HG03097 (cell line): ENCODE results near the gene FAM234A.

Experiments
- ATAC-seq: cut with Tn5 transposase; IDR thresholded peaks from one replicate; pipeline ENCODE4 v1.9.1; 2021; ENCODE audit not compliant: unreplicated experiment, low FRiP score

FAM234A gene

DNA sequence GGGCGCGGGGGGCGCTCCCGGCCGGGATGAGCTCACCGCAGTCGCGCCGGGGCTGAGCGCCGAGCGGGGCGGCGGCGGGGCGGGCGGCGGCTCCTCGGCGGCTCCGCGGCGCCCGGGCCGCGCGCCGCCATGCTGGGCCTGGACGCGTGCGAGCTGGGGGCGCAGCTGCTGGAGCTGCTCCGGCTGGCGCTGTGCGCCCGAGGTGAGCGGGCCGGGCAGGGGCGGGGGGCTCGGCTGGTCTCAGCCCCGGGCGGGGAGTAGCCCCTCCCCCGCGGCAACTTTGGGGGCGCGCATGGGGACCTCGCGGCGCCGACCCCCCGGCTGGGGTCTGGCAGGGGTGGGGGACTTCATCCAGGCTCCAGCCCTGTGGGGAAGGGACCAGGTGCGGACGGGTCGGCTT, 45.9 kb downstream of the FAM234A start, which contains the start of gene ARHGDIG:
ARHGDIG (plus strand) TSS at position 40 of the 400 bp plus-strand sequence; CDS start at position 130, 90 bp downstream.
- ATAC-seq, result no peak

DNA sequence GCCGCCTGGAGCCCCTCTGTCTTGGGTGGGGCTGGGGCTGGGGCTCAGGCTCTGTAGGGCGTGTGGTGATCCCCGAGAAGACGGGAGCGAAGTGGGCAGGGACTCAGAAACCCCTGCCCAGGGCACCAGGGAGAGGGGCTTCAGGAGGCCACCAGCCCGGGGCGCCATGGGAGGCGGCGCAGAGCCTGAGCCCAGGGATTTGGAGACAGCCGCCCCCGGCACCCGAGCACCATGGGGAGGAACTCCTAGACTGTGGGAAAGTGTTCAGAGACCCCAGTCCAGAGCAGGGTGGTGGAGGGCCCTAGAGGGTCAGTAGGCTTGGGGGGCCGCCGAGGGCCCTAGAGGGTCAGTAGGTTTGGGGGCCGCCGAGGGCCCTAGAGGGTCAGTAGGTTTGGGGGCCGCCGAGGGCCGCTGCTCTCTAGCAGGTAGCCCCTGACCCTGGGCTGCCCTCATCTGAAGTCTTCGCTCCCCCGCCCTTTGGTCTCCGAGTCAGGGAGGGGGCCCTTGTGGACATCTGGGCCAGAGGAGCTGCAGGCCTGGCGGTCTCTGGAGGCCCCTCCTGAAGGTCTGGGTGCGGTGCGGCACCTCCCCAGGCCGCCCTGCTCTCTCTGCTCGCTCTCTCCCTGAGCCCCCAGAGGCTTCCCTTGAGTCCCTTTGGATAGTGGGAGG, 46.5 kb downstream of the FAM234A start:
- no peak for ATAC-seq

DNA sequence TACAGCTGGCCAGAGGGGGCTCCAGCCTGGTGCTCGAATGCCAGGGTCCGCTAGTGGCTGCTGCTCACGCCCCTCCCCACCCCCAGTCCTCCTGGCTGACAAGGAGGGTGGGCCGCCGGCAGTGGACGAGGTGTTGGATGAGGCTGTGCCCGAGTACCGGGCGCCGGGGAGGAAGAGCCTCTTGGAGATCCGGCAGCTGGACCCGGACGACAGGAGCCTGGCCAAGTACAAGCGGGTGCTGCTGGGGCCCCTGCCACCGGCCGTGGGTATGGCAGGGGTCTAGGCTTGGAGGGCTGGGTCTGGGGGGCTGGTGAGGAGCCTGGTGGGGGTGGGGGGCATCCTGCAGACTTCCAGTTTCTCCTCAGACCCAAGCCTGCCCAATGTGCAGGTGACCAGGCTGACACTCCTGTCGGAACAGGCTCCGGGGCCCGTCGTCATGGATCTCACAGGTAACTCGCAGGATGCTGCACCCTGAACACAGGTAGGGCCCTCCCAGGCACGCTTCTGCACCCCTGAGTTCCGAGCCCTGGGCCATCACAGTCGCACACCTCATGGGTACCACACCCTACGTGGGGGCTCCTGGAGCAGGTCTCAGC, 47.1 kb downstream of the FAM234A start:
- ATAC-seq, result no peak

DNA sequence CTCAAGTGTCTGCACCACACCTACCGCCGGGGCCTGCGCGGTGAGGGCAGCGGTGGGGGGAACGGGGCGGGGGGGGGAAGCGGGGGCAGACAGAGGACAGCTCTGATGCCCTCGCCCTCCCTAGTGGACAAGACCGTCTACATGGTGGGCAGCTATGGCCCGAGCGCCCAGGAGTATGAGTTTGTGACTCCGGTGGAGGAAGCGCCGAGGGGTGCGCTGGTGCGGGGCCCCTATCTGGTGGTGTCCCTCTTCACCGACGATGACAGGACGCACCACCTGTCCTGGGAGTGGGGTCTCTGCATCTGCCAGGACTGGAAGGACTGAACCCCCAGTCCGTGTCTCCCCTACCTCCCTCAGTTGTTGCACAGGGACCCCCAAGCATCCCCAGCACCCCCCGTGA, 47.9 kb downstream of the FAM234A start:
- ATAC-seq, result no peak

DNA sequence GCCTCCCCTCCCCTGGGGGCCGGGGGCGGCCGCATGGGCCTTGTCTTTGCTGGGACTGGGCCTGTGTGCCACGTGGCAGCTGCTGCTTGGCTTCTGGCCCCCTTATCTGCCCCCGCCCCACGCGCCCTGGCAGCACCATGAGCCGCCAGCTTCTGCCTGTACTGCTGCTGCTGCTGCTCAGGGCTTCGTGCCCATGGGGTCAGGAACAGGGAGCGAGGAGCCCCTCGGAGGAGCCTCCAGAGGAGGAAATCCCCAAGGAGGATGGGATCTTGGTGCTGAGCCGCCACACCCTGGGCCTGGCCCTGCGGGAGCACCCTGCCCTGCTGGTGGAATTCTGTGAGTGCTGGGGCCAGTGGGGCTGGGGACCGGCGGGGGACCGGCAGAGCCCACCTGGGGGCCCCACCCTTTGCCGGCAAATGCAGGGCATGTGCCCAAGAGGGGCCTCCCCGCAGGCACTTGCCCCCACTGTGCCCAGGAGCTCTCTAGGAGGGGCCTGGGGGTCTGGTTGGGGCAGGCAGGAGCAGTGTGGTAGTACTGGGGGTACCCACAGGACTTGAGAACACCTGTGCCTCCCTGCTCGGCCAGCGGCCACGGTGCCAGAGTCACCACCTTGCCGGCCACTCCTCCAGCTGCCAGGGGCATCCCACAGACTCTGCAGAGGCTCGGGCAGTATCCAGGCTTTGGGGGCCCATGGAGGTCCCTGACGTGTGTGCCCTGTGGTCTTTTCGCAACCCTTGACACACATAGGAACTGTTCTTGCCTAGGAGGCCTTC, 48.6 kb downstream of the FAM234A start, which contains the start of gene PDIA2:
PDIA2 (plus strand) TSS at position 132 of the 773 bp plus-strand sequence; CDS start at position 138, 6 bp downstream.
- no peak for ATAC-seq

DNA sequence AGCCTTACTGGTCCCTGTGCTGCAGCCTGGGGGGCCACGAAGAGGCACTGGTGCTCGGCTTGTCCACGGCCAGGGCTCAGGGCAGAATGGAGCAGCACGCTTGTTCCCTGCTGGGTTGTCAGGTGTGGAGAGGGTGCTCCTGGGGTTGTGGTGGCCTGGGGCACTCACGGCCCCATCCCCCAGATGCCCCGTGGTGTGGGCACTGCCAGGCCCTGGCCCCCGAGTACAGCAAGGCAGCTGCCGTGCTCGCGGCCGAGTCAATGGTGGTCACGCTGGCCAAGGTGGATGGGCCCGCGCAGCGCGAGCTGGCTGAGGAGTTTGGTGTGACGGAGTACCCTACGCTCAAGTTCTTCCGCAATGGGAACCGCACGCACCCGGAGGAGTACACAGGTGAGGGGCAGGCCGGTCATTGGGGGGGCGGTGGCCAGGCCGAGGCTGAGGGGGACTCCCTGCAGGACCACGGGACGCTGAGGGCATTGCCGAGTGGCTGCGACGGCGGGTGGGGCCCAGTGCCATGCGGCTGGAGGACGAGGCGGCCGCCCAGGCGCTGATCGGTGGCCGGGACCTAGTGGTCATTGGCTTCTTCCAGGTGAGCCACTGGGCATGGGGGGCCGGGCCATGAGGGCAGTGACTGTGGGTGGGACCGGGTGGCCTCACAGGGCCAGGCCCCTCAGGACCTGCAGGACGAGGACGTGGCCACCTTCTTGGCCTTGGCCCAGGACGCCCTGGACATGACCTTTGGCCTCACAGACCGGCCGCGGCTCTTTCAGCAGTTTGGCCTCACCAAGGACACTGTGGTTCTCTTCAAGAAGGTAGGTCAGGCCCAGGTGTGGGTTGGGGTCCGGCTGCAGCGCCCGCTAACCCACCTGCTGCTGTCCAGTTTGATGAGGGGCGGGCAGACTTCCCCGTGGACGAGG, 49.8 kb downstream of the FAM234A start:
- ATAC-seq, result no peak

DNA sequence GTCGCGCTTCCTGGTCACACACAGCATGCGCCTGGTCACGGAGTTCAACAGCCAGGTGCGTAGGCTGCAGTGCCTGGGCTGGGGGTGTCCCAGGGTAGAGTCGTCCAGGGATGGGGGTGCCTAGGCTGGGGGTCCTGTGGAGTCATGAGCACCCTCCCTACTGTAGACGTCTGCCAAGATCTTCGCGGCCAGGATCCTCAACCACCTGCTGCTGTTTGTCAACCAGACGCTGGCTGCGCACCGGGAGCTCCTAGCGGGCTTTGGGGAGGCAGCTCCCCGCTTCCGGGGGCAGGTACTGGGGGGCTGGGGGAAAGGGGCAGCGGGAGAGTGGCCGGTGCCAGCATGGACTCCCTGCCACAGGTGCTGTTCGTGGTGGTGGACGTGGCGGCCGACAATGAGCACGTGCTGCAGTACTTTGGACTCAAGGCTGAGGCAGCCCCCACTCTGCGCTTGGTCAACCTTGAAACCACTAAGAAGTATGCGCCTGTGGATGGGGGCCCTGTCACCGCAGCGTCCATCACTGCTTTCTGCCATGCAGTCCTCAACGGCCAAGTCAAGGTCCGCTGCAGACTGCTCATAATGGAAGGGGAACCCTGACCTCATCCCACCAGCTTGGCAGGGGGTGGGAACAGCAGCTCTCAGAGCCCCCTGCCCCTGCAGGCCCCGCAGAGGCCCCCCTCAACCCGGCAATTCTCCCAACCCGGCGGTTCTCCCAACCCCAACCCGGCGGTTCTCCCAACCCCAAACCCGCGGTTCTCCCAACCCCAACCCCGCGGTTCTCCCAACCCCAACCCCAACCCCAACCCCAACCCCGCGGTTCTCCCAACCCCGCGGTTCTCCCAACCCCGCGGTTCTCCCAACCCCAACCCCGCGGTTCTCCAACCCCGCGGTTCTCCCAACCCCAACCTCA, 50.8 kb downstream of the FAM234A start:
- no peak for ATAC-seq

DNA sequence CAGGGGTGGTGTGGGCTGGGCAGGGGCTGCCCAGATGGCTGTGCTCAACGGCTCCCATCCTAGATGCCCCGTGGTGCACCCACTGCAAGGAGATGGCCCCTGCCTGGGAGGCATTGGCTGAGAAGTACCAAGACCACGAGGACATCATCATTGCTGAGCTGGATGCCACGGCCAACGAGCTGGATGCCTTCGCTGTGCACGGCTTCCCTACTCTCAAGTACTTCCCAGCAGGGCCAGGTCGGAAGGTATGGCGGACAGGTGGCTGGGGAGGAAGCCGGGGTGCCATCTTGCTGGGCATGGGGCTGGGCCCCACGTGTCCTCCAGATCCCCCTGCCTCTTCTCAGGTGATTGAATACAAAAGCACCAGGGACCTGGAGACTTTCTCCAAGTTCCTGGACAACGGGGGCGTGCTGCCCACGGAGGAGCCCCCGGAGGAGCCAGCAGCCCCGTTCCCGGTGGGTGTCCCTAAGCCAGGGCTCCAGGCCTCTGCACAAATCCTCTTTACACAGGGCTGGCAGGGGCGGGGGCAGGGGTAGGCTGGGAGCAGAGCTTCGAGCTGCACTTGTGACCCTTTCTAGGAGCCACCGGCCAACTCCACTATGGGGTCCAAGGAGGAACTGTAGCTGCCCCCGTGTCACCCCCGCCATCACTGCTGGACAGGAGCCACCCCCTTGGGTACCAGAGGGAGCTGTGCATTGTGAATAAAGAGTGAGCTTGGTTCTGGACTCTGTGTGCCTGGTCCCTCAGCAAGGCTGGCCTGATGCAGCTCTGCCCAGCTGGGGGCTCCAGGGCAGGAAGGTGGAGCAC, 52.1 kb downstream of the FAM234A start:
- ATAC-seq, result no peak

DNA sequence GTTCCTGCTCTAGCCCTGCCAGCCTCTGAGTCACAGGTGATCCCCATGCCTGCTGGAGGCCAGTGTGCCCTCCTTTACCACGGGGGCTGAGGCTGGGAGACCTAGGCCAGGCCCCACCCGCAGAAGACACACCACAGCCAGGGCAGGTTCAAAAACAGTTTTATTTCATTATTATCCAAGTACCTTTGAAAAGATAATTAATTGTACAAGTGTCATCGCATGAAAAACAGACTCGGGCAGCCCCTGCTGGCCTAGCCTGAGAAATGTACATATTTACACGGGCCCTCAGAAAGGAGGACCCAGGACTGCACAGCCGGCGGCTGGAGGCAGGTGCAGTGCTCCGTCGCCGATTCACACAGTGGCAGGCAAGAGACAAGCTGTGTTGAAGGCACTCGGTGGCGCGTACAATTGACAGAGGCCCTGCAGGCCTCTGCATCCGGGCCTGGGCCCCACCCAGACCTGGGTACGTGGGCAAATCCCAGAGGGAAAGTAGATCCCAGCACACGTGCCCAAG, 52.7 kb downstream of the FAM234A start:
- ATAC-seq, result no peak

DNA sequence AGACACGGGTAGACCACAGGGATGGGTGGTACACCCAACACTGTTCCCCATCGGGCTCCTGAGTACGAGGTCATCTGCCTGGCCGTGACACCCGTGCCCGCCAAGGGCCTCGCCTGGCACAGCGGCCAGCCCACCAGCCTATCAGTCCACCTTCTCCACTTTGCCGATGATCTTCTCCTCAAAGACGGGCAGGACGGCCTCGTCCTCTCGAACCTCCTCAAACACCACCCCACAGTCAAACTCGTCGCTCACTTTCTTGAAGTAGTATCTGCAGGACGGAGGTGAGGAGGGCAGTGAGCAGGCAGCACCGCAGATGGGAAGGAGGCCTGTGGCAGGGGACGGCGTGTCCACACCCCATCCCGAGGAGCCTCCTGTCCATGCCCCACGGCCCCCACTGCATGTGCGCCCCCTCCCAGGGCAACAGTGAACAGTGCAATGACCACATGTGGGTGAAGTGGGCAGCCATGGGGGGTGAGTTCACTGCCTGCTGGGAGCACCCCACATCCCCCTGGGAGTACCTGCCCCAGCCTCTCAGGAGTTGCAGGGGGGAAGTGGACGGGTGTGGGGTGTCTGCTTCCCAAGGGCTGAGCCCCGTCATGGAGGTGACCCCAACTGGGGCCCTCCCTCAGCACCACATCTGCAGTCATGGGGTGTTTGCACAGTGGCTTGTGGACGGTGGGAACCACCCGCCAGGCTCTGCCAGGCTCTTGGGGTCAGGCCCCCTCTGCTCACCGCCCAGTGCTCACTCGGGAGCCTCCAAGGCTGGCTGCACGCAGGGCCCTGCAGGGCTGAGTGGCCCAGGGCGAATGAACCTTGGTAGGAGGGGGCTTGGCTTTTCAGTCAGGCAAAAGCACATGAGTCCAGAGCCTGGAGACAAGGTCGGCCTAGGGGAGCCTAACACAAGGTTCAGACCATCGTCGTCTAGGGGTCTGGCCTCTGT, 53.6 kb downstream of the FAM234A start:
- ATAC-seq, result no peak

DNA sequence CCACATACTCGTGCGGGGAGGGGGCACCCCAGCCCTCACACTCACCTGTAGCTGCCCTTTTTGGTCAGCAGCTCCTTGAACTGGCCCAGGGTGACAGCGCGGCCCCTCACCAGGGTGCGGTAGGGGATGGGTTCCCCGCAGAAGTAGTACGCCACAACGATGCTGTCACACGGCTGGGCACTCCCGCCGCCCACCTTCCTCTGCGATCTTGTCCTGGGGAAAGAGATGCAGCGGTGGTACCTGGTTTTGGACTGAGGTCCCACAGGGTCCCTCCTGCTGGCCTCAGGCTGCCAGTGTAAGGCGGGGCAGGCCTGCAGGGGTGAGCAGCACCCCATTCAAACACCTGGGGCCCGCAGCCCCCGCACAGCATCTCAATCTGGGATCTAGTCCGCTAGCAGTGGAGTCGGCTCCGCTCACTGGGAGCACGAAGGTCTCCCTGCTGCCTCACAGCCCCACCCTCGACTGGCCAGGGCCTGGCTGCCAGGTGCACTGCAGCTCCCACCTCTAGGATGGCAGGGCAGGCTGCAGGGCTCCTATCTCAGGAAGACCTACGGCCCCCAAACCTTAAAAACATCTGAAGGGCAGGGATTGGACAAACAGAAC, 54.9 kb downstream of the FAM234A start:
- ATAC-seq, result no peak

DNA sequence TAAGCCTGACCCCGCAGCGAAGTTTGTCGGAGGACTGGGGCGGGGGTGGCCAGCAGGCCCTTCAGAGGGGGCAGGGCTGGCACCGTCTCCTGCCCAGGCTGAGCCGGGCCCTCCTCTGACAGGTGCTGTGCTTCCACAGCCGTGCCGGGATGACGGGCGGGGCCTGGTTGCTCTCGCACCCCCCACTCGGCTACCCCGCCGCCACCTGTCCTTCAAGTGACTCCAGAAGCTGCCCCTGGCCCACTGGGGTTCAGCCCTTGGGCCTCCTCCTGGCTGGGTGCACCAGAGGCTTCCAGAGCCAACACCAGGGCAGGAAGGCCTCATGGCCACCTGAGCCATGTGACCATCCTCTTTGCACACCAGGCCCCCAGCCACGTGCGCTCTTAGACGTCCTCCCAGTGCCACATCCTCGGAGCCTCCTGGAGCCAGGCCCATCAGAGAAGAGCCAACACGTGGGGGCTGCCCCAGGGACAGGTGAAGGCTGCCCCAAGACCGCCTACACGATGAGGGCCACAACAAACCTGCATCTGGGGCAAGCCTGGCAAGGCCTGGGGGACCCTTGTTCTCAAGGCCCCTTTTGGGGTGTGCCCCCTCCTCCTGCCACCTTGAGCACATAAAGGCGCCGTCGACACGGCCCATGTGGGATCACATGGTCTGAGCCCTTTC, 55.5 kb downstream of the FAM234A start:
- no peak for ATAC-seq

DNA sequence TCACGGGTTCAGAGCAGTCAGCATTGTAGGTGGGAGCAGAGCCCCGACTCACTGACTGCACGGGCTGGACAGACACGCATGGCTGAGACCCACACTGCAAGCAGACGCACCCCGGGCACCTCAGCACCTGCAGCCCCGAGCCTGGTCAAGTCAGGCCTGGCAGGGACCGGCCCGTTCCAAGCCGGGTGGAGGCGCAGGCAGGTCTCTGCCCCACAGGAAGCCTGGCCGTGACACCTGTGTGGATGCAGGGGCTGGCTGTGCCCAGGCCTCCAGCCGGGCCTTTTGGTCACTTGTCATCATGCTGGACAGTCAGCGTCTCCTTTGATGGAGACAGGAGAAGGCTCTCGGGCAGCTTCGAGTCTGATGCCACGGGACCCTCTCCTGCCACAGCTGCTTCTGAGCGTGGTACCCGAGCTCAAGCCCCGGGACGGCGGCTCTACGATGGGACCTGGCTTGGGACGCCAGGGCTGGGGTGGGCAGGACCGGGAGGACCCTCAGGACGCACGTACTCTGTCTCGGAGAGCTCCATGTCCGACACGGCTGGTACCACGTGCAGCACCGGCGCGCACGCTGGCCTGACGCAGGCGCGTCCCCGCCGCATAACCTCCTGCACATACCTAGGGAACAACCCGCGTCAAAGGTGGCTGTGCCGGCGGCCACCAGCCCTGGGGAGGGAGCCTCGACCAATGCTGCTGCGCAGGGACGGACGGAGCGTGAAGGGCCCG, 56.2 kb downstream of the FAM234A start:
- ATAC-seq, result no peak

DNA sequence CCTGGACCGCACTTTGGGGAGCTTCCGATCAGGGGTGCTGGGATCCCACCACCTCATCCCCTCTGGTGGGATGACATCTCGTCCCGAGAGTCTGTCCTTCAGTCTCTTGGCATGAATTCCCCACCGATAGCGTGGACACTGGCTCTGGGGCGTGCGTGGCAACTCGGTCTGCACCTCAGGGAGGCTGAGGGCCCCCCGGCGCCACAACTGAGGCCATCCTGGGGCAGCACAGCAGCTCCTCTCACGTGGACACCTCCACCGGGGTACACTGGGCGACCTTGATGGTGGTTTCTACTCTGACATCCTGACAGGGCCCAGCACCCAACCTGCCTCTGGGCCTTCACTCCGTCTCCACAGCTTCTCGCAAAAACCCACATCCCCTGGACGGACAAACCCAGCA, 56.9 kb downstream of the FAM234A start:
- no peak for ATAC-seq

DNA sequence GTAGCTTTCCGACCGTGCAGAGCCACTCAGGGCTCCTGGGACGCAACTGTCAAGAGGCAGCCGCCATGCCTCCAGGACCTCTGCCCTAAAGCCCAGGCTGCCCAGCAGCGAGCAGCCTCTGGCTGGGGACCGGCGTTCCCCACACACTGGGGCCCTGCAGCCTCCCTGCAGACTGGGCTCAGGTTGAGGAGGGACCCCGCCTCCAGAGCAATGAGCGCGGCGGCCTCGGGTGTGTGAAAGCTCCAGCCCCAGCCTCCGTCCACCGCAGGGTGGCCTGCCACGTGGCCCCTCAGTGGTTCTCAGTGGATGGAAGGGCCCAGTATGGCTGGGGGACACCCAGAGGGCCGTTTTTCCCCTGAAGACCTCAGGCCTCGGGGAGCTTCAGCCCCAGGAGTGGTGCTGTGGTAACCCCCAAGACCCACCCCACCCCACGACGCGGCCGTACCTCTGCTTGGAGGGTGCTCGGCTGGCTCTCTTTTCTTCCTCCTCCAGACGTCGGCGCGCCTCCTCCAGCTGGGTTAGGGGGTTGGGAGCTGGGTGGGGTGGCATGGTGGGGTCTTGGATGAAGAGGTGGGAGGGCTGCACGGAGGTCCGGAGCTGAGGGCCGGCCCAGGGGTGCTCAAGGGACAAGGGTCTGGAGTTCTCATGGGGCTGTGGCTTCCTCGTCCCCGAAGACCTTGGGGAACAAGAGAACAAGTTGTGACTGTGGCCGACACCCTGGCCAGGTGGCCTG, 58.6 kb downstream of the FAM234A start:
- no peak for ATAC-seq
